Liver (tissue), 9 donors: Measurements from ENCODE around the gene HAVCR1. TPM values are rescaled to one million over a fixed set of nuclear protein-coding genes. Genes with fewer than 3 reads are reported as not detected.

Source experiments
- DNase-seq: peaks from one replicate; pipeline ENCODE4 v3.0.0-alpha.2; 2017; ENCODE audit warnings: low spot score
- H3K27ac ChIP-seq, 2 donors: one replicate each; pipeline ENCODE4 v1.7.0; 2013; ENCODE audit warnings: inconsistent platforms in 2 of 2, low read length in 2 of 2, control low read depth in 1 of 2, low read depth in 1 of 2, mild to moderate bottlenecking in 1 of 2
- H3K27me3 ChIP-seq, 4 donors: one replicate each; pipeline versions ENCODE4 v1.6.1 to v1.7.0; 2013; ENCODE audit warnings: low read length in 3 of 4, inconsistent platforms in 1 of 4, mild to moderate bottlenecking in 1 of 4, moderate library complexity in 1 of 4; ENCODE audit not compliant: control insufficient read depth in 4 of 4, insufficient read depth in 4 of 4
- H3K36me3 ChIP-seq, 4 donors: one replicate each; pipeline versions ENCODE4 v1.6.1 to v1.7.0; 2013; ENCODE audit warnings: low read length in 3 of 4, mild to moderate bottlenecking in 3 of 4, low read depth in 1 of 4, moderate library complexity in 1 of 4; ENCODE audit not compliant: control insufficient read depth in 4 of 4, insufficient read depth in 3 of 4
- H3K4me1 ChIP-seq, 4 donors: one replicate each; pipeline versions ENCODE4 v1.6.1 to v1.7.0; 2013; ENCODE audit warnings: low read length in 3 of 4, mild to moderate bottlenecking in 3 of 4, moderate library complexity in 1 of 4; ENCODE audit not compliant: control insufficient read depth in 4 of 4, insufficient read depth in 4 of 4
- H3K4me3 ChIP-seq, 3 donors: one replicate each; pipeline versions ENCODE4 v1.6.1 to v1.7.0; 2013; ENCODE audit warnings: low read length in 3 of 3, control low read depth in 1 of 3, low read depth in 1 of 3, mild to moderate bottlenecking in 1 of 3
- H3K9ac ChIP-seq, 2 donors: one replicate each; pipeline ENCODE4 v1.7.0; 2013; ENCODE audit warnings: low read length in 2 of 2, mild to moderate bottlenecking in 2 of 2, moderate library complexity in 2 of 2, control low read depth in 1 of 2, low read depth in 1 of 2
- H3K9me3 ChIP-seq, 4 donors: one replicate each; pipeline versions ENCODE4 v1.6.1 to v1.7.0; 2013; ENCODE audit warnings: low read length in 3 of 4; ENCODE audit not compliant: control insufficient read depth in 4 of 4
- EGR1 ChIP-seq, 2 donors: IDR thresholded peaks; 2 replicates each; pipeline ENCODE4 v1.6.1; 2016 to 2018; ENCODE audit warnings: antibody characterized with exemption in 2 of 2, low read depth in 2 of 2
- GABPA ChIP-seq, 2 donors: IDR thresholded peaks in 1 of 2; conservative IDR thresholded peaks in 1 of 2; 2 replicates each; pipeline ENCODE4 v1.6.1; 2016; ENCODE audit warnings: antibody characterized with exemption in 2 of 2, mild to moderate bottlenecking in 1 of 2, moderate library complexity in 1 of 2
- HNF4A ChIP-seq, 2 donors: conservative IDR thresholded peaks; 2 replicates each; pipeline ENCODE4 v1.6.1; 2016; ENCODE audit warnings: antibody characterized with exemption in 2 of 2, mild to moderate bottlenecking in 2 of 2
- HNF4G ChIP-seq: IDR thresholded peaks from 2 replicates; pipeline ENCODE4 v1.6.1; 2016; ENCODE audit warnings: antibody characterized with exemption
- MAX ChIP-seq: IDR thresholded peaks from 2 replicates; pipeline ENCODE4 v1.6.1; 2016; ENCODE audit warnings: antibody characterized with exemption
- NR2F2 ChIP-seq: IDR thresholded peaks from 2 replicates; pipeline ENCODE4 v1.6.1; 2016; ENCODE audit warnings: antibody characterized with exemption
- REST ChIP-seq: IDR thresholded peaks from 2 replicates; pipeline ENCODE4 v1.6.1; 2016; ENCODE audit warnings: antibody characterized with exemption, mild to moderate bottlenecking
- RXRA ChIP-seq, 2 donors: IDR thresholded peaks; 2 replicates each; pipeline ENCODE4 v1.6.1; 2017 to 2018; ENCODE audit warnings: antibody characterized with exemption in 2 of 2, mild to moderate bottlenecking in 1 of 2
- SP1 ChIP-seq: IDR thresholded peaks from 2 replicates; pipeline ENCODE4 v1.6.1; 2018; ENCODE audit warnings: antibody characterized with exemption, mild to moderate bottlenecking
- TAF1 ChIP-seq: conservative IDR thresholded peaks from 2 replicates; pipeline ENCODE4 v1.6.1; 2016; ENCODE audit warnings: antibody characterized with exemption, mild to moderate bottlenecking
- YY1 ChIP-seq: IDR thresholded peaks from 2 replicates; pipeline ENCODE4 v1.6.1; 2016; ENCODE audit warnings: antibody characterized with exemption, mild to moderate bottlenecking
- ZBTB33 ChIP-seq: IDR thresholded peaks from 2 replicates; pipeline ENCODE4 v1.6.1; 2016; ENCODE audit warnings: antibody characterized with exemption
- WGBS: extraction: QIAGEN DNeasy Blood & Tissue Kit; methylation state at CpG from one replicate; pipeline ENCODE4 v1.1.7; 2013; 5-methylcytosine and 5-hydroxymethylcytosine counted together
- polyA plus RNA-seq, 2 donors: library from polyadenylated mRNA; stranded (reverse) in 1 of 2; unstranded in 1 of 2; fragments of 200-250 nt in 1 of 2; fragments of >200 nt in 1 of 2; fragmentation: Nextera tagmentation in 1 of 2; extraction: Ambion mirVana in 1 of 2; gene quantifications; one replicate each; pipeline versions ENCODE4 v1.2.1 to v1.2.3, GENCODE V29; 2013 to 2015
- total RNA-seq, 2 donors: library from RNA; depleted of rRNA; stranded (reverse); fragments of >200 nt; gene quantifications; one replicate each; pipeline ENCODE4 v1.2.3, GENCODE V29; 2014
- donor health status: healthy.
- donor health status: healthy.
- donor health status: healthy.
- donor health status: healthy.
- donor health status: healthy.

The HAVCR1 gene
- total and polyA plus RNA-seq, 4 donors: 0.07 to 2.8 (median 0.17) TPM; not detected in 1

GRCh38 chr5:157067005-157067404, 8.1 kb upstream of the HAVCR1 start:
- no peak for DNase-seq
- Histone ChIP-seq H3K27me3 (no peaks in the 10 kb centered on the region), H3K4me1 (no peaks in the 10 kb centered on the region), H3K9ac (no peak overlapping the region), H3K36me3 (no peaks in the 10 kb centered on the region), H3K9me3 (no peaks in the 10 kb centered on the region), H3K4me3 (no peak overlapping the region), H3K27ac (no peak overlapping the region)
- WGBS: 50% methylated on average over 2 of the region's 2 CpGs
- no peak for TF ChIP-seq EGR1 (IDR thresholded peaks at IDR 0.05; ENCODE audit: low read depth in 2 of 2)
- no peak for TF ChIP-seq HNF4G

- Histone ChIP-seq H3K4me3 (no peak overlapping the region), H3K4me1 (no peaks in the 10 kb centered on the region), H3K27ac (no peak overlapping the region), H3K36me3 (no peaks in the 10 kb centered on the region), H3K27me3 (no peaks in the 10 kb centered on the region), H3K9ac (no peak overlapping the region), H3K9me3 (no peaks in the 10 kb centered on the region)
- no peak for DNase-seq
- 88% methylated on average over 2 of the region's 2 CpGs for WGBS
- TF ChIP-seq YY1 (no peak), EGR1 (IDR thresholded peaks at IDR 0.05; ENCODE audit: low read depth in 2 of 2) (no peak), GABPA (IDR thresholded peaks at IDR 0.05 in 1 of 2, conservative IDR thresholded peaks at IDR 0.05 in 1 of 2) (no peak), NR2F2 (no peak), RXRA (IDR thresholded peaks at IDR 0.05) (no peak), REST (no peak), TAF1 (no peak), ZBTB33 (no peak), MAX (no peak)
These were observed 7.2 kb upstream of the HAVCR1 start for GRCh38 chr5:157066080-157066479.

- Histone ChIP-seq H3K9ac (no peak overlapping the region), H3K36me3 (no peaks in the 10 kb centered on the region), H3K9me3 (no peaks in the 10 kb centered on the region), H3K27ac (no peak overlapping the region), H3K27me3 (no peaks in the 10 kb centered on the region), H3K4me1 (peaks cover 0 to 7% (median 4%) of the 10 kb centered on the region in 4 donors), H3K4me3 (no peak overlapping the region)
- DNase-seq: no peak
- TF ChIP-seq GABPA (IDR thresholded peaks at IDR 0.05 in 1 of 2, conservative IDR thresholded peaks at IDR 0.05 in 1 of 2): no peak
- TF ChIP-seq SP1: no peak
- TF ChIP-seq HNF4A (conservative IDR thresholded peaks at IDR 0.05): peak in 1 of 2 donors; percentile 4
- WGBS: 62% methylated on average over 4 of the region's 4 CpGs
These were observed 5.0 kb upstream of the HAVCR1 start for GRCh38 chr5:157063776-157064430.
